KMS-11 (cell line): ENCODE results near the gene DUS1L.

Experiments used
- H2AFZ ChIP-seq: fragments of 200-600 bp; sonication (generic); 2 replicates; pipeline ENCODE4 v1.6.1; 2016; ENCODE audit warnings: antibody characterized with exemption, mixed run types, low read depth
- H3K27ac ChIP-seq: fragments of 200-600 bp; sonication (generic); 2 replicates; pipeline ENCODE4 v1.6.1; 2016; ENCODE audit warnings: mild to moderate bottlenecking, mixed run types
- H3K27me3 ChIP-seq: fragments of 200-600 bp; sonication (generic); 2 replicates; pipeline ENCODE4 v1.6.1; 2017; ENCODE audit warnings: mild to moderate bottlenecking, low read depth, mixed run types, moderate library complexity; ENCODE audit not compliant: insufficient read depth
- H3K36me3 ChIP-seq: fragments of 200-600 bp; sonication (generic); 2 replicates; pipeline ENCODE4 v1.6.1; 2017; ENCODE audit warnings: mild to moderate bottlenecking, mixed run types; ENCODE audit not compliant: insufficient read depth
- H3K4me1 ChIP-seq: fragments of 200-600 bp; sonication (generic); 2 replicates; pipeline ENCODE4 v1.6.1; 2016; ENCODE audit warnings: mild to moderate bottlenecking, low read depth, mixed run types; ENCODE audit not compliant: poor library complexity, severe bottlenecking
- H3K4me2 ChIP-seq: fragments of 200-600 bp; sonication (generic); 2 replicates; pipeline ENCODE4 v1.7.0; 2016; ENCODE audit warnings: mild to moderate bottlenecking, mixed run types
- H3K4me3 ChIP-seq: fragments of 200-600 bp; sonication (generic); IDR thresholded peaks from 2 replicates; pipeline ENCODE4 v1.6.1; 2017; ENCODE audit warnings: low read depth, low read length, mixed read lengths; ENCODE audit not compliant: insufficient read depth
- H3K79me2 ChIP-seq: fragments of 200-600 bp; sonication (generic); 2 replicates; pipeline ENCODE4 v1.6.1; 2016; ENCODE audit warnings: low read depth, mixed run types; ENCODE audit not compliant: insufficient read depth
- H3K9ac ChIP-seq: fragments of 200-600 bp; sonication (generic); 2 replicates; pipeline ENCODE4 v1.6.1; 2016; ENCODE audit warnings: mild to moderate bottlenecking, mixed run types
- H4K20me1 ChIP-seq: fragments of 200-600 bp; sonication (generic); 2 replicates; pipeline ENCODE4 v1.6.1; 2016; ENCODE audit warnings: mild to moderate bottlenecking, mixed run types; ENCODE audit not compliant: insufficient read depth
- CTCF ChIP-seq: fragments of 200-600 bp; sonication (generic); conservative IDR thresholded peaks from 2 replicates; pipeline ENCODE4 v1.6.1; 2017; ENCODE audit warnings: low read depth, mild to moderate bottlenecking, antibody characterized with exemption, low read length, moderate library complexity, mixed read lengths

Gene DUS1L

GRCh38 chr17:82010575-82011525 lies 54.8 kb downstream of the DUS1L start:
- H2AFZ ChIP-seq: no peak overlapping the region
- H3K27ac ChIP-seq: no peak overlapping the region
- no peak overlapping the region for H3K4me3 ChIP-seq
- H3K4me2 ChIP-seq: no peak overlapping the region
- H3K36me3 ChIP-seq: no peaks in the 10 kb centered on the region
- no peaks in the 10 kb centered on the region for H3K79me2 ChIP-seq
- H3K4me1 ChIP-seq: no peaks in the 10 kb centered on the region
- no peak overlapping the region for H3K9ac ChIP-seq
- H3K27me3 ChIP-seq: no peaks in the 10 kb centered on the region
- H4K20me1 ChIP-seq: no peaks in the 10 kb centered on the region
- TF ChIP-seq CTCF: no peak

- no peak for TF ChIP-seq CTCF
- H3K4me3 ChIP-seq: no peak overlapping the region
- no peaks in the 10 kb centered on the region for H3K4me1 ChIP-seq
- no peaks in the 10 kb centered on the region for H4K20me1 ChIP-seq
- H3K4me2 ChIP-seq: no peak overlapping the region
- no peak overlapping the region for H3K9ac ChIP-seq
- no peaks in the 10 kb centered on the region for H3K36me3 ChIP-seq
- H3K27ac ChIP-seq: no peak overlapping the region
- no peaks in the 10 kb centered on the region for H3K27me3 ChIP-seq
- no peaks in the 10 kb centered on the region for H3K79me2 ChIP-seq
- no peak overlapping the region for H2AFZ ChIP-seq
Measured at GRCh38 chr17:82009413-82009812, 56.2 kb downstream of the DUS1L start.

- Histone ChIP-seq H3K4me1 (no peaks in the 10 kb centered on the region), H3K4me3 (no peak overlapping the region), H3K27me3 (no peaks in the 10 kb centered on the region), H4K20me1 (no peaks in the 10 kb centered on the region), H3K4me2 (no peak overlapping the region), H3K79me2 (no peaks in the 10 kb centered on the region), H2AFZ (no peak overlapping the region), H3K9ac (no peak overlapping the region), H3K27ac (no peak overlapping the region), H3K36me3 (no peaks in the 10 kb centered on the region)
- TF ChIP-seq CTCF: no peak
Measured at GRCh38 chr17:82008941-82009405, 56.6 kb downstream of the DUS1L start.

- Histone ChIP-seq H3K4me2 (no peak overlapping the region), H3K27ac (no peak overlapping the region)
Measured at GRCh38 chr17:82008258-82008940, 57.2 kb downstream of the DUS1L start.

More at GRCh38 chr17:82008258-82008940, 57.2 kb downstream of the DUS1L start:
- Histone ChIP-seq H3K79me2 (no peaks in the 10 kb centered on the region), H2AFZ (no peak overlapping the region), H3K4me3 (no peak overlapping the region), H4K20me1 (no peaks in the 10 kb centered on the region), H3K9ac (no peak overlapping the region), H3K36me3 (no peaks in the 10 kb centered on the region), H3K27me3 (no peaks in the 10 kb centered on the region), H3K4me1 (no peaks in the 10 kb centered on the region)
- no peak for TF ChIP-seq CTCF
